H1 (cell line): ENCODE results near the gene EML1. TPM values are rescaled to one million over a fixed set of nuclear protein-coding genes. Genes with fewer than 3 reads are reported as not detected.

Source experiments
- EP300 ChIP-seq, 2 experiments: IDR thresholded peaks; 1 replicate in 1 of 2; 2 replicates in 1 of 2; pipeline ENCODE4 v1.6.1; 2011 to 2012; ENCODE audit warnings: low read depth in 2 of 2, low read length in 2 of 2, mild to moderate bottlenecking in 2 of 2, borderline replicate concordance in 1 of 2, inconsistent platforms in 1 of 2, moderate library complexity in 1 of 2
- polyA plus RNA-seq, 7 experiments: library from polyadenylated mRNA; depleted of rRNA in 3 of 7; stranded (reverse) in 5 of 7; unstranded in 2 of 7; fragments of >200 nt in 5 of 7; fragments of 200-250 nt in 2 of 7; gene quantifications; 1 replicate in 5 of 7; 2 replicates in 1 of 7; 4 replicates in 1 of 7; pipeline versions ENCODE4 v1.2.1 to v1.2.3, GENCODE V29; 2011 to 2013; ENCODE audit warnings: missing spikeins in 2 of 7, mixed read lengths in 2 of 7
- total RNA-seq: library from RNA; stranded (reverse); fragmentation: NEBNext Ultra II Directional; extraction: Animal tissue kit (Norgen Biotek cat#: 25700); gene quantifications from 2 replicates; pipeline ENCODE4 v1.2.1, GENCODE V29; 2021

The EML1 gene
- total and polyA plus RNA-seq, 2 of the 8 experiments (the other 6 are each of a cell fraction or from before 2014, with no cell fraction given): 11.1 to 24.7 TPM

DNA sequence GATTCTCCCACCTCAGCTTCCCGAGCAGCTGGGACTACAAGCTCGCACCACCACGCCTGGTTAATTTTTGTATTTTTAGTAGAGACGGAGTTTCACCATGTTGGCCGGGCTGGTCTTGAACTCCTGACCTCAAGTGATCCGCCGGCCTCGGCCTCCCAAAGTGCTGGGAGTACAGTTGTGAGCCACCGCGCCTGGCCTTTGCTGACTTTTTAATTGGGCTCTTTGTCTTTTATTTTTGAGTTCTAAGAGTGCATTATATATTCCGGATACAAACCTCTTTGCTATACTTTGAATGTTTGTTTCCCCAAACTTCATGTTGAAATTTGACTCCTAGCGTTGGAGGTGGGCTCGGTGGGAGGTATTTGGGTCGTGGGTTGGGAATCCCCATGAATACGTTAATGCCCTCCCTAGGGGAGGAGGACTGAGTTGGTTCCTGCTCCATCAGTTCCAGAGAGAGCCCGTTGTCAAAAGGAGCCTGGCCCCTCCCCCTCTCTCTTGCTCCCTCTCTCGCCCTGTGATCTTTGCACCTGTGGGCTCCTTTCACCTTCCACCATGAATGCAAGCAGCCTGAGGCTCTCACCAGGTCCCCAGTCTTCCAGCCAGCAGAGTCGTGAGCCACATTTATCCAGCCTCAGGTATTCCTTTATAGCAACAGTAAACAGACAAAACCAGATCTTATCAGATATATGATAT is 168.8 kb downstream of the EML1 start (continued):
- no peak for TF ChIP-seq EP300 (IDR thresholded peaks at IDR 0.05; ENCODE audit: borderline replicate concordance in 1 of 2, low read depth in 2 of 2, low read length in 2 of 2)
